Natural killer cell (primary cell): ENCODE data around the gene RPS13. TPM values are rescaled to one million over a fixed set of nuclear protein-coding genes. Genes with fewer than 3 reads are reported as not detected.
"Not testable (repeated sequence)": the region's sequence is repeated elsewhere in the genome, so short reads cannot be mapped to it uniquely, and the experiment has no call there.

ENCODE experiments used
- ATAC-seq, 3 donors: fragments of 150-1000 bp in 2 of 3; fragments of 200-7000 bp in 1 of 3; cut with Tn5 transposase; 1 replicate in 1 of 3; 2 replicates in 2 of 3; pipeline ENCODE4 v1.10.0; 2021; ENCODE audit warnings: mild to moderate bottlenecking in 2 of 3, moderate library complexity in 2 of 3
- DNase-seq, 2 donors: peaks; one replicate each; pipeline versions ENCODE4 v3.0.0 to v3.0.0-alpha.2; 2013 to 2021; ENCODE audit warnings: mixed read lengths in 1 of 2
- H3K27ac ChIP-seq: one replicate; pipeline ENCODE4 v1.5.1; 2013; ENCODE audit warnings: mild to moderate bottlenecking, low read length
- H3K27me3 ChIP-seq: one replicate; pipeline ENCODE4 v1.6.1; 2013; ENCODE audit warnings: low read length; ENCODE audit not compliant: control insufficient read depth, insufficient read depth
- H3K36me3 ChIP-seq: one replicate; pipeline ENCODE4 v1.6.1; 2013; ENCODE audit warnings: low read length; ENCODE audit not compliant: control insufficient read depth, insufficient read depth
- H3K4me1 ChIP-seq: one replicate; pipeline ENCODE4 v1.6.1; 2013; ENCODE audit warnings: low read length; ENCODE audit not compliant: control insufficient read depth, insufficient read depth
- H3K4me3 ChIP-seq: one replicate; pipeline ENCODE4 v1.5.1; 2013; ENCODE audit warnings: low read length
- H3K9me3 ChIP-seq: one replicate; pipeline ENCODE4 v1.6.1; 2013; ENCODE audit warnings: low read length; ENCODE audit not compliant: control insufficient read depth, insufficient read depth
- H3K27ac Mint-ChIP-seq, 2 donors: one replicate each; pipeline ENCODE4 v1.8.0; 2022; ENCODE audit warnings: mild to moderate bottlenecking in 2 of 2, mixed read lengths in 2 of 2, moderate library complexity in 1 of 2
- H3K27me3 Mint-ChIP-seq, 2 donors: one replicate each; pipeline ENCODE4 v1.8.0; 2022; ENCODE audit warnings: low read depth in 2 of 2, mixed read lengths in 2 of 2
- H3K36me3 Mint-ChIP-seq: one replicate; pipeline ENCODE4 v1.8.0; 2022; ENCODE audit warnings: mixed read lengths
- H3K4me1 Mint-ChIP-seq, 2 donors: one replicate each; pipeline ENCODE4 v1.8.0; 2022; ENCODE audit warnings: mixed read lengths in 2 of 2
- H3K4me3 Mint-ChIP-seq: one replicate; pipeline ENCODE4 v1.8.0; 2022; ENCODE audit warnings: mild to moderate bottlenecking, moderate library complexity, mixed read lengths
- H3K9me3 Mint-ChIP-seq, 2 donors: one replicate each; pipeline ENCODE4 v1.8.0; 2022; ENCODE audit warnings: mixed read lengths in 2 of 2
- CTCF ChIP-seq: fragments of 200-600 bp; IDR thresholded peaks from one replicate; pipeline ENCODE4 v1.8.0; 2022; ENCODE audit warnings: antibody characterized with exemption
- WGBS: methylation state at CpG from one replicate; pipeline ENCODE4 v1.1.7; 2013; ENCODE audit warnings: missing lambda C conversion rate; ENCODE audit not compliant: insufficient coverage; 5-methylcytosine and 5-hydroxymethylcytosine counted together
- intact Hi-C: fragments of 100-400 bp; cut with micrococcal nuclease; formaldehyde crosslinking; loops from one replicate; pipeline ENCODE4 v1.14.2; 2022
- total RNA-seq, 4 donors: library from RNA; stranded (reverse); fragments of 120-200 nt in 1 of 4; gene quantifications; one replicate each; pipeline versions ENCODE4 v1.2.3 to v1.2.4, GENCODE V29; 2013 to 2022

RPS13 gene
- total RNA-seq, 3 donors from 2014 or later (not counting 1 experiment from before 2014, with no cell fraction given) = 579 to 685 (median 654) TPM

- Mint-ChIP-seq H3K27me3 (no peaks in the 10 kb centered on the region), H3K36me3 (no peaks in the 10 kb centered on the region), H3K4me1 (no peaks in the 10 kb centered on the region), H3K4me3 (no peak overlapping the region), H3K27ac (no peak overlapping the region), H3K9me3 (no peaks in the 10 kb centered on the region)
- Histone ChIP-seq H3K9me3 (no peaks in the 10 kb centered on the region), H3K27me3 (no peaks in the 10 kb centered on the region), H3K36me3 (no peaks in the 10 kb centered on the region), H3K4me3 (no peak overlapping the region), H3K4me1 (no peaks in the 10 kb centered on the region), H3K27ac (no peak overlapping the region)
- TF ChIP-seq CTCF = no peak
- ATAC-seq = no peak
- intact Hi-C loops = no loop called here
- 75% methylated on average over 5 of the region's 5 CpGs for WGBS
- no peak for DNase-seq
Observed at GRCh38 chr11:17046690-17047089, 30.8 kb downstream of the RPS13 start.

- no peak overlapping the region for H3K4me3 Mint-ChIP-seq
- H3K27ac ChIP-seq = no peak overlapping the region
- no peaks in the 10 kb centered on the region for H3K36me3 ChIP-seq
- H3K4me1 Mint-ChIP-seq = no peaks in the 10 kb centered on the region
- ATAC-seq (no peak), DNase-seq (no peak)
- H3K4me3 ChIP-seq = no peak overlapping the region
- peaks cover 0 to 3% of the 10 kb centered on the region in 2 donors for H3K9me3 Mint-ChIP-seq
- peaks cover 5 to 11% of the 10 kb centered on the region in 2 donors for H3K27me3 Mint-ChIP-seq
- H3K27me3 ChIP-seq = no peaks in the 10 kb centered on the region
- H3K36me3 Mint-ChIP-seq = no peaks in the 10 kb centered on the region
- no peak for TF ChIP-seq CTCF
- 84% methylated on average over 6 of the region's 6 CpGs for WGBS
- H3K4me1 ChIP-seq = no peaks in the 10 kb centered on the region
- intact Hi-C loops = no loop called here
- H3K9me3 ChIP-seq = no peaks in the 10 kb centered on the region
- H3K27ac Mint-ChIP-seq = no peak overlapping the region
Observed at GRCh38 chr11:17036666-17037658, 40.5 kb downstream of the RPS13 start.

- intact Hi-C loops, ATAC-seq, H3K36me3 ChIP-seq, H3K27me3 ChIP-seq, H3K4me1 ChIP-seq, H3K4me1 Mint-ChIP-seq, H3K27ac Mint-ChIP-seq, H3K36me3 Mint-ChIP-seq, DNase-seq, H3K4me3 Mint-ChIP-seq, H3K9me3 Mint-ChIP-seq, H3K27ac ChIP-seq, H3K4me3 ChIP-seq, H3K9me3 ChIP-seq: not testable (repeated sequence)
- WGBS = 89% methylated on average over 8 of the region's 10 CpGs
- H3K27me3 Mint-ChIP-seq = peaks cover 2 to 19% of the 10 kb centered on the region in 2 donors
Observed at GRCh38 chr11:17034027-17034426, 43.4 kb downstream of the RPS13 start.

GRCh38 chr11:17026487-17027082, 50.9 kb downstream of the RPS13 start:
- no peak for DNase-seq
- no peak for ATAC-seq
- peaks cover 0 to 4% of the 10 kb centered on the region in 2 donors for H3K27me3 Mint-ChIP-seq
- no peak overlapping the region for H3K27ac ChIP-seq
- WGBS = no CpG with 5 or more reads among the region's 3 CpGs
- no peak overlapping the region for H3K4me3 Mint-ChIP-seq
- no peaks in the 10 kb centered on the region for H3K36me3 ChIP-seq
- no peaks in the 10 kb centered on the region for H3K9me3 ChIP-seq
- H3K4me1 Mint-ChIP-seq = no peaks in the 10 kb centered on the region
- H3K27me3 ChIP-seq = no peaks in the 10 kb centered on the region
- H3K9me3 Mint-ChIP-seq = no peaks in the 10 kb centered on the region
- no peak overlapping the region for H3K27ac Mint-ChIP-seq
- TF ChIP-seq CTCF = no peak
- H3K36me3 Mint-ChIP-seq = no peaks in the 10 kb centered on the region
- no peaks in the 10 kb centered on the region for H3K4me1 ChIP-seq
- H3K4me3 ChIP-seq = no peak overlapping the region
- intact Hi-C loops = no loop called here
